Gastrocnemius medialis (tissue), 4 donors: ENCODE results near the gene MEOX1. TPM values are rescaled to one million over a fixed set of nuclear protein-coding genes. Genes with fewer than 3 reads are reported as not detected.

Experiments
- ATAC-seq, 2 donors: fragments of 150-250 bp; one replicate each; pipeline ENCODE4 v1.9.1; 2016
- DNase-seq, 2 donors: peaks; one replicate each; pipeline ENCODE4 v3.0.0-alpha.2; 2019
- H3K27ac ChIP-seq, 4 donors: fragments of 200-600 bp; sonication (generic); 1 replicate in 1 of 4; 2 replicates in 3 of 4; pipeline ENCODE4 v1.5.1; 2016 to 2018; ENCODE audit warnings: mild to moderate bottlenecking in 2 of 4, moderate library complexity in 1 of 4
- H3K27me3 ChIP-seq, 3 donors: fragments of 200-600 bp; sonication (generic) in 2 of 3; 1 replicate in 1 of 3; 2 replicates in 2 of 3; pipeline versions ENCODE4 v1.5.1 to v1.6.0; 2016 to 2019; ENCODE audit warnings: mild to moderate bottlenecking in 1 of 3, moderate library complexity in 1 of 3
- H3K36me3 ChIP-seq, 2 donors: fragments of 200-600 bp; sonication (generic) in 1 of 2; one replicate each; pipeline ENCODE4 v1.5.1; 2017 to 2018
- H3K4me1 ChIP-seq, 2 donors: fragments of 200-600 bp; sonication (generic) in 1 of 2; one replicate each; pipeline ENCODE4 v1.5.1; 2016 to 2017; ENCODE audit warnings: mild to moderate bottlenecking in 2 of 2
- H3K4me3 ChIP-seq, 4 donors: fragments of 200-600 bp; sonication (generic) in 3 of 4; 1 replicate in 1 of 4; 2 replicates in 3 of 4; pipeline ENCODE4 v1.5.1; 2016 to 2019; ENCODE audit warnings: mild to moderate bottlenecking in 2 of 4
- H3K9me3 ChIP-seq, 3 donors: fragments of 200-600 bp; sonication (generic) in 2 of 3; 1 replicate in 1 of 3; 2 replicates in 2 of 3; pipeline ENCODE4 v1.5.1; 2016 to 2019
- CTCF ChIP-seq, 5 experiments: fragments of 450-650 bp in 3 of 5; fragments of 200-600 bp in 2 of 5; sonication (generic) in 2 of 5; IDR thresholded peaks in 4 of 5; conservative IDR thresholded peaks in 1 of 5; 1 replicate in 4 of 5; 2 replicates in 1 of 5; pipeline ENCODE4 v1.5.1; 2016 to 2019; ENCODE audit warnings: antibody characterized with exemption in 5 of 5, mild to moderate bottlenecking in 3 of 5, moderate library complexity in 3 of 5
- POLR2A ChIP-seq, 2 donors: fragments of 450-650 bp; IDR thresholded peaks; one replicate each; pipeline ENCODE4 v1.6.1; 2017; ENCODE audit warnings: antibody characterized with exemption in 2 of 2, mild to moderate bottlenecking in 2 of 2, moderate library complexity in 2 of 2
- in situ Hi-C, 4 donors: fragments of 200-750 bp; cut with MboI; loops; one replicate each; pipeline versions ENCODE4 v1.15.0 to v1.8.0; 2017; ENCODE audit warnings: low sequenced_read_pairs in 4 of 4
- intact Hi-C: fragments of 100-400 bp; cut with DNase I; formaldehyde crosslinking; loops from one replicate; pipeline ENCODE4 v1.15.1; 2023; ENCODE audit warnings: low total_unique reads
- total RNA-seq, 4 donors: library from RNA; depleted of rRNA; stranded (reverse); fragments of >200 nt; gene quantifications; one replicate each; pipeline versions ENCODE4 v1.1.0 to v1.2.3, GENCODE V29; 2016

Gene MEOX1
- total RNA-seq, 4 donors from 2014 or later = 4.0 to 12.2 (median 8.8) TPM

- TF ChIP-seq POLR2A (IDR thresholded peaks at IDR 0.05) (no peak), CTCF (IDR thresholded peaks at IDR 0.05 in 4 of 5, conservative IDR thresholded peaks at IDR 0.05 in 1 of 5) (no peak)
- H3K27ac ChIP-seq = peak overlapping the region; percentile 71 to 85 (median 78)
- in situ Hi-C loops (no loop called here), intact Hi-C loops (no loop called here)
- ATAC-seq (no peak), DNase-seq (no peak)
- peaks cover 3 to 4% of the 10 kb centered on the region in 2 donors for H3K4me1 ChIP-seq
- H3K36me3 ChIP-seq = no peaks in the 10 kb centered on the region
- no peaks in the 10 kb centered on the region for H3K9me3 ChIP-seq
- H3K4me3 ChIP-seq = peak overlapping the region; percentile 44 to 59 (median 48)
- peaks cover 0 to 20% (median 8%) of the 10 kb centered on the region in 3 donors for H3K27me3 ChIP-seq
Observed at GRCh38 chr17:43645450-43645764, 16.3 kb downstream of the MEOX1 start.

GRCh38 chr17:43644081-43644480 is 17.6 kb downstream of the MEOX1 start:
- peaks cover 3 to 4% of the 10 kb centered on the region in 2 donors for H3K4me1 ChIP-seq
- no peaks in the 10 kb centered on the region for H3K36me3 ChIP-seq
- ATAC-seq = no peak
- no peak overlapping the region for H3K27ac ChIP-seq
- no peak for DNase-seq
- TF ChIP-seq CTCF (IDR thresholded peaks at IDR 0.05 in 4 of 5, conservative IDR thresholded peaks at IDR 0.05 in 1 of 5) = no peak
- no peak for TF ChIP-seq POLR2A (IDR thresholded peaks at IDR 0.05)
- H3K4me3 ChIP-seq = no peak overlapping the region
- H3K27me3 ChIP-seq = peaks cover 0 to 20% (median 8%) of the 10 kb centered on the region in 3 donors
- intact Hi-C loops (loop anchor here (5.0 kb wide), 1 partner anchor 52 kb away; no protein-coding TSS in a partner anchor), in situ Hi-C loops (no loop called here)
- H3K9me3 ChIP-seq = no peaks in the 10 kb centered on the region

GRCh38 chr17:43641416-43641815 is 20.3 kb downstream of the MEOX1 start:
- Histone ChIP-seq H3K4me1 (peaks cover 3 to 4% of the 10 kb centered on the region in 2 donors), H3K36me3 (no peaks in the 10 kb centered on the region), H3K9me3 (no peaks in the 10 kb centered on the region), H3K27me3 (peaks cover 0 to 18% (median 8%) of the 10 kb centered on the region in 3 donors), H3K27ac (no peak overlapping the region), H3K4me3 (no peak overlapping the region)
- ATAC-seq = no peak
- intact Hi-C loops = loop anchor here (5.0 kb wide), 1 partner anchor 49 kb away; no protein-coding TSS in a partner anchor
- in situ Hi-C loops = no loop called here
- TF ChIP-seq POLR2A (IDR thresholded peaks at IDR 0.05) (no peak), CTCF (IDR thresholded peaks at IDR 0.05 in 4 of 5, conservative IDR thresholded peaks at IDR 0.05 in 1 of 5) (no peak)
- DNase-seq = no peak

GRCh38 chr17:43640491-43641252 is 21.1 kb downstream of the MEOX1 start:
- H3K9me3 ChIP-seq = no peaks in the 10 kb centered on the region
- TF ChIP-seq POLR2A (IDR thresholded peaks at IDR 0.05) = no peak
- TF ChIP-seq CTCF (IDR thresholded peaks at IDR 0.05 in 4 of 5, conservative IDR thresholded peaks at IDR 0.05 in 1 of 5) = no peak
- peaks cover 2 to 3% of the 10 kb centered on the region in 2 donors for H3K4me1 ChIP-seq
- DNase-seq = no peak
- H3K4me3 ChIP-seq = no peak overlapping the region
- in situ Hi-C loops = no loop called here
- H3K36me3 ChIP-seq = no peaks in the 10 kb centered on the region
- ATAC-seq = no peak
- intact Hi-C loops = loop anchor here (5.0 kb wide), 1 partner anchor 48 kb away; no protein-coding TSS in a partner anchor
- H3K27me3 ChIP-seq = peaks cover 0 to 10% (median 5%) of the 10 kb centered on the region in 3 donors
- no peak overlapping the region for H3K27ac ChIP-seq
